IPS-15b (cell line): ENCODE results near the gene PTPRC.

Source experiments
- H3K27me3 ChIP-seq: one replicate; pipeline ENCODE4 v1.6.1; 2013; ENCODE audit warnings: low read length; ENCODE audit not compliant: control insufficient read depth, insufficient read depth
- H3K36me3 ChIP-seq: one replicate; pipeline ENCODE4 v1.6.1; 2013; ENCODE audit warnings: low read length; ENCODE audit not compliant: control insufficient read depth, insufficient read depth
- H3K4me1 ChIP-seq: one replicate; pipeline ENCODE4 v1.6.1; 2013; ENCODE audit warnings: mild to moderate bottlenecking, low read length; ENCODE audit not compliant: control insufficient read depth, insufficient read depth
- H3K4me3 ChIP-seq: one replicate; pipeline ENCODE4 v1.5.1; 2013; ENCODE audit warnings: low read depth, low read length
- H3K9ac ChIP-seq: one replicate; pipeline ENCODE4 v1.6.1; 2013; ENCODE audit warnings: low read depth, mild to moderate bottlenecking, low read length
- H3K9me3 ChIP-seq: one replicate; pipeline ENCODE4 v1.6.1; 2013; ENCODE audit warnings: mild to moderate bottlenecking, low read length; ENCODE audit not compliant: control insufficient read depth, insufficient read depth

PTPRC gene

GRCh38 chr1:198699167-198700015 lies 60.6 kb downstream of the PTPRC start:
- Histone ChIP-seq H3K4me3 (peak overlapping the region; percentile 27), H3K27me3 (no peaks in the 10 kb centered on the region), H3K36me3 (no peaks in the 10 kb centered on the region)

GRCh38 chr1:198700016-198700392 lies 61.2 kb downstream of the PTPRC start:
- no peaks in the 10 kb centered on the region for H3K36me3 ChIP-seq
- H3K4me3 ChIP-seq = no peak overlapping the region
- H3K9ac ChIP-seq = no peak overlapping the region
- H3K27me3 ChIP-seq = no peaks in the 10 kb centered on the region
- peaks cover 41% of the 10 kb centered on the region for H3K4me1 ChIP-seq
- H3K9me3 ChIP-seq = no peaks in the 10 kb centered on the region

More at GRCh38 chr1:198699167-198700015, 60.6 kb downstream of the PTPRC start:
- Histone ChIP-seq H3K9ac (no peak overlapping the region), H3K4me1 (peaks cover 41% of the 10 kb centered on the region), H3K9me3 (no peaks in the 10 kb centered on the region)

GRCh38 chr1:198700396-198700795 lies 61.6 kb downstream of the PTPRC start:
- H3K9me3 ChIP-seq = no peaks in the 10 kb centered on the region
- H3K4me1 ChIP-seq = peaks cover 41% of the 10 kb centered on the region
- H3K27me3 ChIP-seq = no peaks in the 10 kb centered on the region
- no peaks in the 10 kb centered on the region for H3K36me3 ChIP-seq
- H3K9ac ChIP-seq = no peak overlapping the region
- no peak overlapping the region for H3K4me3 ChIP-seq

GRCh38 chr1:198701250-198701649 lies 62.4 kb downstream of the PTPRC start:
- H3K9me3 ChIP-seq = no peaks in the 10 kb centered on the region
- peaks cover 41% of the 10 kb centered on the region for H3K4me1 ChIP-seq
- H3K9ac ChIP-seq = no peak overlapping the region
- H3K27me3 ChIP-seq = no peaks in the 10 kb centered on the region
- H3K4me3 ChIP-seq = no peak overlapping the region
- H3K36me3 ChIP-seq = no peaks in the 10 kb centered on the region

GRCh38 chr1:198701766-198702539 lies 63.1 kb downstream of the PTPRC start:
- peaks cover 41% of the 10 kb centered on the region for H3K4me1 ChIP-seq
- no peaks in the 10 kb centered on the region for H3K36me3 ChIP-seq
- no peaks in the 10 kb centered on the region for H3K9me3 ChIP-seq
- H3K27me3 ChIP-seq = no peaks in the 10 kb centered on the region
- no peak overlapping the region for H3K9ac ChIP-seq
- H3K4me3 ChIP-seq = no peak overlapping the region

GRCh38 chr1:198708761-198709525 lies 70.1 kb downstream of the PTPRC start:
- H3K9ac ChIP-seq = no peak overlapping the region
- peaks cover 4% of the 10 kb centered on the region for H3K4me1 ChIP-seq

GRCh38 chr1:198711837-198712236 lies 73.0 kb downstream of the PTPRC start:
- Histone ChIP-seq H3K27me3 (no peaks in the 10 kb centered on the region), H3K9me3 (no peaks in the 10 kb centered on the region), H3K36me3 (no peaks in the 10 kb centered on the region), H3K9ac (no peak overlapping the region), H3K4me3 (no peak overlapping the region), H3K4me1 (peaks cover 4% of the 10 kb centered on the region)

More at GRCh38 chr1:198708761-198709525, 70.1 kb downstream of the PTPRC start:
- Histone ChIP-seq H3K9me3 (no peaks in the 10 kb centered on the region), H3K27me3 (no peaks in the 10 kb centered on the region), H3K4me3 (no peak overlapping the region), H3K36me3 (no peaks in the 10 kb centered on the region)

- Histone ChIP-seq H3K27me3 (no peaks in the 10 kb centered on the region), H3K36me3 (no peaks in the 10 kb centered on the region), H3K9me3 (no peaks in the 10 kb centered on the region), H3K9ac (no peak overlapping the region), H3K4me1 (peaks cover 4% of the 10 kb centered on the region), H3K4me3 (no peak overlapping the region)
Observed at GRCh38 chr1:198713081-198713480, 74.2 kb downstream of the PTPRC start.

GRCh38 chr1:198714271-198714670 lies 75.4 kb downstream of the PTPRC start:
- no peaks in the 10 kb centered on the region for H3K9me3 ChIP-seq

GRCh38 chr1:198716051-198716450 lies 77.2 kb downstream of the PTPRC start:
- Histone ChIP-seq H3K9ac (no peak overlapping the region), H3K4me3 (no peak overlapping the region), H3K36me3 (no peaks in the 10 kb centered on the region), H3K4me1 (peaks cover 4% of the 10 kb centered on the region), H3K9me3 (no peaks in the 10 kb centered on the region), H3K27me3 (no peaks in the 10 kb centered on the region)

More at GRCh38 chr1:198714271-198714670, 75.4 kb downstream of the PTPRC start:
- H3K4me3 ChIP-seq = no peak overlapping the region
- no peaks in the 10 kb centered on the region for H3K36me3 ChIP-seq
- peaks cover 4% of the 10 kb centered on the region for H3K4me1 ChIP-seq
- no peak overlapping the region for H3K9ac ChIP-seq
- H3K27me3 ChIP-seq = no peaks in the 10 kb centered on the region

- Histone ChIP-seq H3K27me3 (no peaks in the 10 kb centered on the region), H3K4me1 (no peaks in the 10 kb centered on the region), H3K9me3 (no peaks in the 10 kb centered on the region), H3K4me3 (no peak overlapping the region), H3K36me3 (no peaks in the 10 kb centered on the region), H3K9ac (no peak overlapping the region)
Observed at GRCh38 chr1:198717510-198717909, 78.7 kb downstream of the PTPRC start.
